Fibroblast of peridontal ligament (primary cell): ENCODE data around the gene FAM89B.
"Not testable (repeated sequence)": the region's sequence is repeated elsewhere in the genome, so short reads cannot be mapped to it uniquely, and the experiment has no call there.

ENCODE experiments used
- DNase-seq: peaks from one replicate; pipeline ENCODE4 v3.0.0-alpha.2; 2010; ENCODE audit errors: extremely low read depth

FAM89B gene

DNA sequence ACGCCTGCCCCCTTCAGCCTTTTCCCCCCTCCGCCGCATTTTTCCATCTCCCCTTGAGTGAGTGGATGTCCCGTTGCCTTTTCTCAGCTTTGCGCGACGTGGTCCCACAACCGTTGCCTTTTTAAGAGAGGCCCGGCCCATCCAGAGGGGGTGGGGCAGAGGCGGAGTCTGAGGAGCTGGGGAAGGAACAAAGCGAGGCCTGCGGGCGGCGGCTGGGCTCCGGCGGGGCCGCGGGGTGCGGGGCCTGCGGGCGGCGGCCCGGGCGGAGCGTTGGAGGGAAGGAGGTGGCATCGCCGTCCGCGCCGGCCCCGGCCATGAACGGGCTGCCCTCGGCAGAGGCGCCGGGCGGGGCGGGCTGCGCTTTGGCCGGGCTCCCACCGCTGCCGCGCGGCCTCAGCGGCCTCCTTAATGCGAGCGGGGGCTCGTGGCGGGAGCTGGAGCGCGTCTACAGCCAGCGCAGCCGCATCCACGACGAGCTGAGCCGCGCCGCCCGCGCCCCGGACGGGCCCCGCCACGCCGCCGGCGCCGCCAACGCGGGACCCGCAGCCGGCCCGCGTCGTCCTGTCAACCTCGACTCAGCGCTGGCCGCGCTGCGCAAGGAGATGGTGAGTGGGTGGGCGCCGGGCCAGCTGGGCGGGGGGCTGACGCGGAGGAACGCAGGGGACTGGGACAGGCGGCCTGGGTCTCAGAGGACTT is at the start of gene FAM89B:
TSS of gene FAM89B (plus strand) at position 183 of the 696 bp plus-strand sequence. CDS start at position 315, 132 bp downstream.
- peak; percentile 79 for DNase-seq

DNA sequence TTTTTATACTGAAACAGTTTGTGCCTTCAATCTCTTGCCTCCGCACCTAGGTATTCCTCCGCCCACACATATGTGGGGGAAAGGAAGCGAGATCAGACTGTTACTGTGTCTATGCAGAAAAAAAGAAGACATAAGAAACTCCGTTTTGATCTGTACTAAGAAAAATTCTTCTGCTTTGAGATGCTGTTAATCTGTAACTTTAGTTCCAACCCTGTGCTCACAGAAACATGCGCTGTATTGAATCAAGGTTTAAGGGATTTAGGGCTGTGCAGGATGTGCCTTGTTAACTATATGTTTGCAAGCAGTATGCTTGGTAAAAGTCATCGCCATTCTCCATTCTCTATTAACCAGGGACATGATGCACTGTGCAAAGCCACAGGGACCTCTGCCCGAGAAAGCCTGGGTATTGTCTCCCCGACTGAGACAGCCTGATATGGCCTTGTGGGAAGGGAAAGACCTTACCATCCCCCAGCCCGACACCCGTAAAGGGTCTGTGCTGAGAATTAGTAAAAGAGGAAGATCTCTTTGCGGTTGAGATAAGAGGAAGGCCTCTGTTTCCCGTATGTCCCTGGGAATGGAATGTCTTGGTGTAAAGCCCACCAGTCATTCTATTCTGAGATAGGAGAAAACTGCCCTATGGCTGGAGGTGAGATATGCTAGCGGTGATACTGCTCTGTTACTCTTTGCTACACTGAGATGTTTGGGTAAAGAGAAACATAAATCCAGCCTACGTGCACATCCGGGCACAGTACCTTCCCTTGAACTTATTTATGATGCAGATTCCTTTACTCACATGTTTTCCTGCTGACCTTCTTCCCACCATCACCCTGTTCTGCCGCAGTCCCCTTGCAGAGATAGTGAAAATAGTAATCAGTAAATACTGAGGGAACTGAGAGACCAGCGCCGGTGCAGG is 49.4 kb upstream of the FAM89B start:
- not testable (repeated sequence) for DNase-seq

DNA sequence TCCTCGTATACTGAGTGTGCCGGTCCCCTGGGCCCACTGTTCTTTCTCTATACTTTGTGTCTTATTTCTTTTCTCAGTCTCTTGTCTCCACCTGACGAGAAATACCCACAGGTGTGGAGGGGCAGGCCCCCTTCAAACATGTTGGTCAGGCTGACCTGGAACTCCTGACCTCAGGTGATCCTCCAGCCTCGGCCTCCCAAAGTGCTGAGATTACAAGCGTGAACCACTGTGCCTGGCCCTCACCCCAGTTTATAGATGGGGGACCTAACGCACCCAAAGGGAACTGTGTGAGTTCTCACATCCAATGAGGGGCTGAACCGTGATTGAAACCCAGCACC is 48.7 kb upstream of the FAM89B start:
- not testable (repeated sequence) for DNase-seq

GRCh38 chr11:65524014-65524740 is 48.2 kb upstream of the FAM89B start:
- no peak for DNase-seq

GRCh38 chr11:65524741-65525545 is 47.4 kb upstream of the FAM89B start, which contains the start of gene SCYL1:
TSS of gene SCYL1 (plus strand) at chr11:65525083. CDS start at chr11:65525154, 71 bp downstream.
- DNase-seq = peak; percentile 75

GRCh38 chr11:65525546-65526480 is 46.5 kb upstream of the FAM89B start:
- peak; percentile 22 for DNase-seq

- no peak for DNase-seq
Measured at GRCh38 chr11:65526744-65527143, 45.6 kb upstream of the FAM89B start.

DNA sequence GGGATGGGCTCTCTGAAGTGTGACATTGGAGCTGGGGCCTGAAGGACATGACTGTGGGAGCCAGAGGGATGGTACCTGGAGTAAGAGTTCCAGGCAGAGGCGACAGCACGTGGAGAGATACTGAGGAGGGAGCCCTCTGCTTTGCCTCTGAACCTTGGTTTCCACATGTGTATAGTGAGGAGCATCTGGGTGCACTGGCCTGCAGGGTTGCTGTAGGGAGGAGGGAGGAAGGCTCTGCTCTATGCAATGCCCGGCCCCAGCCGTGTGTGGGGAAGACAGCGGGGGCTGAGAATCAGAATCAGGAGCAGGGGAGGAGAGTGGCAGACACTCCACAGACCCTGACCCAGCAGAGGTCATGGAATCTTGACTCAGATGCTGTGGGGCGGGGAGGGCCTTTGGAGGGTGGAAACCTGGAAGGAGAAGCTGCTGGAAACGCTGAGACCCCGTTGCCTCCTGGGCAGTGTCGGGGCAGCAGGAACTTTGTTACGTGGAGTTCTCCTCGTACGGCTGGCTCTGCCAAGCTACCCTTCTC is 43.5 kb upstream of the FAM89B start:
- no peak for DNase-seq

GRCh38 chr11:65529475-65530156 is 42.7 kb upstream of the FAM89B start:
- no peak for DNase-seq

DNA sequence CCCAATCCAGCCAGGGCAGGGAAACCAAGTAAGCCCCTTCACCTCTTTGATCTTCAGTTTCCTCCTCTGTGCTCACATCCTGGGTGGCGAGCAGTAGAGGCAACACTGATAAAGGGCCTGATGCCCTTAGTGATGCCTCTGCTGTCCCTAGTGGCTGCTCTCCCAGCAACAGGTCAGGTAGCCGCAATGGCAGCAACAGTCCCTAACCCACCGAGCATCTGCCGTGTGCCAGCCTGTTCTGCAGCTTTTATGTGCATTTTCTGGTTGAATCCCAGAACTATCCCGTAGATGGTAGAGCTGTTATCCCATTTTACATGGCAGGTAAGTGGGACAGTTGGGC is 42.2 kb upstream of the FAM89B start:
- DNase-seq = no peak

DNA sequence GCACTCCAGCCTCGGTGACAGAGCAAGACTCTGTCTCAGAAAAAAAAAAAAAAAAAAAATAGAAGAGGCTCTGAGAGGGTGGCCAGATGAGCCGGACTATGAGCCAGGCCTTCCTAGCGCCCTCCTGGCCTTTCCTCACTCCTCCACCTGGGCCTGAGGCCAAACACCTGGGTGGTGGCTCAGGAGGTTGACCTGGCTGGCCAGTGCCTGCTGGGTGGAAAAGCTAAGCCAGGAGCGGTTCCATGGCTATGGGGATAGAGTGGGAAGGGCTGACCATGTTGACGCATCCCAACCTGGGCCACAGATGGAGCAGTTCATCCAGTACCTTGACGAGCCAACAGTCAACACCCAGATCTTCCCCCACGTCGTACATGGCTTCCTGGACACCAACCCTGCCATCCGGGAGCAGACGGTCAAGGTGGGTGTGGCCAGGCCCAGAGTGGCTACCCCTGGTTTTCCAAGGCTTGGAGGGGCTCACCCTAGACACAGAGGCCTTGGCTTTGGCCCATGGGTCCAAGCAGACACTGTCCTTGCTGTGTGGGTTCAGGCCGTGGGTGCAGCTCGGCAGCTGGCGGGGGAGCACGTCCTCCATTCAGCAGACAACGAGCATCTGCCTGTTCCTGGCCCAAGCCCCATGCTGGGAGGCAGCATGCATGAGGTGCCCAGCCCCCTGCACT is 39.8 kb upstream of the FAM89B start:
- no peak for DNase-seq

GRCh38 chr11:65535102-65535501 is 37.2 kb upstream of the FAM89B start:
- DNase-seq = no peak

GRCh38 chr11:65536412-65537295 is 35.7 kb upstream of the FAM89B start:
- DNase-seq = no peak

- no peak for DNase-seq
Measured at GRCh38 chr11:65537296-65537597, 35.1 kb upstream of the FAM89B start.

- DNase-seq = no peak
Measured at GRCh38 chr11:65537620-65538231, 34.6 kb upstream of the FAM89B start.

DNA sequence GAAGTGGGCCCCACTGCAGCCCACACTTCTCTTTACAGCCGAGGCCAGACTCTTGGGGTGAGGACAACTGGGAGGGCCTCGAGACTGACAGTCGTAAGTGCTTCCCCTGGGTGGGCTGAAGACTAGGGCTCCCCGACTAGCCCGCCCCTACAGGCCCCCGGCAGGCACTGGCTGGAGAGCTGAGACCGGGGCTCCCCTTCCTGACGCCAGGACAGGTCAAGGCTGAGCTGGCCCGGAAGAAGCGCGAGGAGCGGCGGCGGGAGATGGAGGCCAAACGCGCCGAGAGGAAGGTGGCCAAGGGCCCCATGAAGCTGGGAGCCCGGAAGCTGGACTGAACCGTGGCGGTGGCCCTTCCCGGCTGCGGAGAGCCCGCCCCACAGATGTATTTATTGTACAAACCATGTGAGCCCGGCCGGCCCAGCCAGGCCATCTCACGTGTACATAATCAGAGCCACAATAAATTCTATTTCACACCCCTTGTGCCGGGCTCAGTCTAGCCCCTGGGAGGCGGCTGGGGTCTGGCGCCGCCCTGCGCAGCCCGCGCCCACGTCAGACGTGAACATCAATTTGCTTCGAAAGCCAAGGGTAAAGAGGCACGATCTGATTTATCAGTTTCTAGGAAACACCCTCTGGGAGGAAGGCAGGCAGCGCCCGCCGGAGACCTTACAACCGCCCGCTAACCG is 34.0 kb upstream of the FAM89B start:
- no peak for DNase-seq
